Tibial nerve (tissue), 4 donors: ENCODE measurements around the gene ZBTB47. TPM values are rescaled to one million over a fixed set of nuclear protein-coding genes. Genes with fewer than 3 reads are reported as not detected.

ENCODE experiments used
- DNase-seq, 2 donors: peaks; one replicate each; pipeline ENCODE4 v3.0.0-alpha.2; 2019; ENCODE audit warnings: low spot score in 2 of 2
- H3K27ac ChIP-seq, 4 donors: fragments of 200-600 bp; sonication (generic) in 3 of 4; one replicate each; pipeline ENCODE4 v1.5.1; 2017 to 2019; ENCODE audit warnings: mild to moderate bottlenecking in 1 of 4
- H3K27me3 ChIP-seq, 2 donors: fragments of 200-600 bp; sonication (generic) in 1 of 2; one replicate each; pipeline versions ENCODE4 v1.5.1 to v1.6.0; 2017 to 2019
- H3K36me3 ChIP-seq, 3 donors: fragments of 200-600 bp; sonication (generic); one replicate each; pipeline ENCODE4 v1.5.1; 2018 to 2019
- H3K4me1 ChIP-seq, 4 donors: fragments of 200-600 bp; sonication (generic) in 3 of 4; one replicate each; pipeline ENCODE4 v1.5.1; 2017 to 2019
- H3K4me3 ChIP-seq, 4 donors: fragments of 200-600 bp; sonication (generic) in 3 of 4; one replicate each; pipeline ENCODE4 v1.5.1; 2017 to 2019; ENCODE audit warnings: mild to moderate bottlenecking in 1 of 4, moderate library complexity in 1 of 4
- H3K9me3 ChIP-seq, 4 donors: fragments of 200-600 bp; sonication (generic) in 3 of 4; one replicate each; pipeline ENCODE4 v1.5.1; 2017 to 2019
- EP300 ChIP-seq, 2 donors: sonication (generic); formaldehyde crosslinking; IDR thresholded peaks; one replicate each; pipeline ENCODE4 v1.6.1; 2017; ENCODE audit warnings: antibody characterized with exemption in 2 of 2, mild to moderate bottlenecking in 1 of 2
- POLR2A ChIP-seq, 2 donors: fragments of 450-650 bp; IDR thresholded peaks; one replicate each; pipeline ENCODE4 v1.6.1; 2017; ENCODE audit warnings: antibody characterized with exemption in 2 of 2, mild to moderate bottlenecking in 2 of 2, moderate library complexity in 2 of 2
- WGBS, 2 donors: methylation state at CpG; one replicate each; pipeline ENCODE4 v1.1.5; 2018; 5-methylcytosine and 5-hydroxymethylcytosine counted together
- total RNA-seq, 4 donors: library from RNA; depleted of rRNA; stranded (reverse); fragments of >200 nt; gene quantifications; one replicate each; pipeline ENCODE4 v1.1.0, GENCODE V29; 2016
- TF ChIP-seq, protein P1 (sequence below), 5 experiments: fragments of 200-600 bp in 3 of 5; fragments of 450-650 bp in 2 of 5; sonication (generic) in 3 of 5; IDR thresholded peaks; one replicate each; pipeline ENCODE4 v1.5.1; 2016 to 2019; ENCODE audit warnings: antibody characterized with exemption in 5 of 5, mild to moderate bottlenecking in 3 of 5, moderate library complexity in 2 of 5

The ZBTB47 gene
- total RNA-seq, 4 donors from 2014 or later = 44.6 to 81.3 (median 60.3) TPM

- Histone ChIP-seq H3K27me3 (no peaks in the 10 kb centered on the region), H3K9me3 (no peaks in the 10 kb centered on the region), H3K36me3 (no peaks in the 10 kb centered on the region), H3K27ac (no peak overlapping the region), H3K4me3 (no peak overlapping the region), H3K4me1 (peaks cover 0 to 9% (median 0%) of the 10 kb centered on the region in 4 donors)
- TF ChIP-seq, protein P1, sequence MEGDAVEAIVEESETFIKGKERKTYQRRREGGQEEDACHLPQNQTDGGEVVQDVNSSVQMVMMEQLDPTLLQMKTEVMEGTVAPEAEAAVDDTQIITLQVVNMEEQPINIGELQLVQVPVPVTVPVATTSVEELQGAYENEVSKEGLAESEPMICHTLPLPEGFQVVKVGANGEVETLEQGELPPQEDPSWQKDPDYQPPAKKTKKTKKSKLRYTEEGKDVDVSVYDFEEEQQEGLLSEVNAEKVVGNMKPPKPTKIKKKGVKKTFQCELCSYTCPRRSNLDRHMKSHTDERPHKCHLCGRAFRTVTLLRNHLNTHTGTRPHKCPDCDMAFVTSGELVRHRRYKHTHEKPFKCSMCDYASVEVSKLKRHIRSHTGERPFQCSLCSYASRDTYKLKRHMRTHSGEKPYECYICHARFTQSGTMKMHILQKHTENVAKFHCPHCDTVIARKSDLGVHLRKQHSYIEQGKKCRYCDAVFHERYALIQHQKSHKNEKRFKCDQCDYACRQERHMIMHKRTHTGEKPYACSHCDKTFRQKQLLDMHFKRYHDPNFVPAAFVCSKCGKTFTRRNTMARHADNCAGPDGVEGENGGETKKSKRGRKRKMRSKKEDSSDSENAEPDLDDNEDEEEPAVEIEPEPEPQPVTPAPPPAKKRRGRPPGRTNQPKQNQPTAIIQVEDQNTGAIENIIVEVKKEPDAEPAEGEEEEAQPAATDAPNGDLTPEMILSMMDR (IDR thresholded peaks at IDR 0.05) = no peak
- TF ChIP-seq EP300 (IDR thresholded peaks at IDR 0.05) = no peak
- no peak for TF ChIP-seq POLR2A (IDR thresholded peaks at IDR 0.05)
- DNase-seq = no peak
- 60 to 81% methylated on average over 5 of the region's 5 CpGs for WGBS, 2 donors
Measured at GRCh38 chr3:42703695-42704025, 50.2 kb downstream of the ZBTB47 start.

DNA sequence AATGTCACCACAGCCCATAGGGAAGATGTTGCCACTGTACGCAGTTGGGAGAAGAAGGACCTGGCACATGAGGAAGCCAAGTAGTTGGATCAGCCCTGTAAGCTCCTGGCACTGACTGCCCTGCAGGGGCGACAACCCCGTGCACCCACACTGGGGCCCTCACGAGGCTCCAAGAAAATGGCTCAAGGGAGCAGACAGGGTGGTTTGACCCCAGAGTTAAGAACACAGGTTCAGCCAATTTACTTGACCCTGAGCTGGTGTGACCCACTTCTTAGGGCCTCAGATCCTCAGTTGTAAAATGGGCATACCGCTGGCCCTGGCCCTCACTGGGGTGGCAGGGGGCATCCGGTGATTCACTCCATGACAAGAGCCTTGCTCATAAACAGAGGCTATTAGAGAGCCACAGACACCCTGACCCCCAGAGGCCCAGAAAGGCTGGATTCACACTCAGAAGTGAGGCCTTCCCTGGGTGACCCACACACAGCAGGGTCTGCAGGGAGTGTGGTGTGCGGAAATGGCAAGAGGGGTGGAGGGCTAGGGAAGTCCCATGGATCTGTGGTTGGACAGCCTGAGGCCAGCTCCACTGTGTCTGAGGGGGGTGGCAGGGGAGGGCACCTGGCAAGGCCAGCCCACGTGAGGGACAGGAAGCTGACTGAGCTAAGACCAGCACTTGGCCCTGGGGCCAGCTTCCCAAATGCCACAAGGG, 50.8 kb downstream of the ZBTB47 start:
- Histone ChIP-seq H3K27ac (no peak overlapping the region), H3K9me3 (no peaks in the 10 kb centered on the region), H3K4me3 (no peak overlapping the region), H3K27me3 (no peaks in the 10 kb centered on the region), H3K4me1 (peaks cover 0 to 9% (median 0%) of the 10 kb centered on the region in 4 donors), H3K36me3 (no peaks in the 10 kb centered on the region)
- TF ChIP-seq, protein P1 (IDR thresholded peaks at IDR 0.05) = no peak
- TF ChIP-seq EP300 (IDR thresholded peaks at IDR 0.05) = no peak
- no peak for TF ChIP-seq POLR2A (IDR thresholded peaks at IDR 0.05)
- DNase-seq = no peak
- 70 to 72% methylated on average over 7 to 8 of the region's 8 CpGs for WGBS, 2 donors

DNA sequence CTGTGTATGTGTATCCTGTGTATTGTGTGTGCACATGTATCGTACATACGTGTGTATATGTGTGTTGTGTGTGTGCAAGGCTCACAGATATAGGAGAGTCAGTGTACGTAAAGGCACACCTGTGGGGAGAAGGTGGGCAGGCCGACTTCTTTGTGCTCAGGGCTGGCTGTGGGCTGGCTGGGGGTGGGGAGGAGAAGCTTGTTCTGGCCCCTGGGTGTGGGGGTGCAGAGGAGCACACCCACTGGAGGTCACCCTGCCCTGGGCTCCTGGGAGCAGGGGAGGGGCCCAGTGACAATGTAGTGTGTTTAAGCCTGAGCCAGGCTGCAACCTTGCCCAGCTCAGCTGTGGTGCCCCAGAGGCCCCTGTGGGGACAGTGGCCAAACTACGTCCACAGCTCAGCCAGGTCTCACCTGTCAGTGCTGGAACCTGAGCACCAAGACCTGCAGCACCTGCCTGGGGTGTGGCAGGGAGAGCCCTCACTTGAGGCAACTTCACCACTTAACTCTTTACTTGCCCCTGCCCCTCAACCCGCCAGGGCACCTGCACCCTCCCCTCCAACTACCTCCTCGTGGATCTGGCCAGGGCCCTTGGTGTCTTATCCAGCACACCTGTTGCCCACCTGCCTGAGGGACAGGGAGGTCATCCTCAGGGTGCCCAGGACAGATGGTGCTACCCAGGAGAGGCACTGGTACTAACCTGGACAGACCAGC, 51.7 kb downstream of the ZBTB47 start:
- Histone ChIP-seq H3K9me3 (no peaks in the 10 kb centered on the region), H3K4me1 (peaks cover 0 to 9% (median 0%) of the 10 kb centered on the region in 4 donors), H3K27ac (no peak overlapping the region), H3K4me3 (no peak overlapping the region), H3K27me3 (no peaks in the 10 kb centered on the region), H3K36me3 (no peaks in the 10 kb centered on the region)
- TF ChIP-seq EP300 (IDR thresholded peaks at IDR 0.05) (no peak), POLR2A (IDR thresholded peaks at IDR 0.05) (no peak)
- TF ChIP-seq, protein P1 (IDR thresholded peaks at IDR 0.05) = no peak
- DNase-seq = no peak
- WGBS, 2 donors = 83 to 86% methylated on average over 7 of the region's 7 CpGs

DNA sequence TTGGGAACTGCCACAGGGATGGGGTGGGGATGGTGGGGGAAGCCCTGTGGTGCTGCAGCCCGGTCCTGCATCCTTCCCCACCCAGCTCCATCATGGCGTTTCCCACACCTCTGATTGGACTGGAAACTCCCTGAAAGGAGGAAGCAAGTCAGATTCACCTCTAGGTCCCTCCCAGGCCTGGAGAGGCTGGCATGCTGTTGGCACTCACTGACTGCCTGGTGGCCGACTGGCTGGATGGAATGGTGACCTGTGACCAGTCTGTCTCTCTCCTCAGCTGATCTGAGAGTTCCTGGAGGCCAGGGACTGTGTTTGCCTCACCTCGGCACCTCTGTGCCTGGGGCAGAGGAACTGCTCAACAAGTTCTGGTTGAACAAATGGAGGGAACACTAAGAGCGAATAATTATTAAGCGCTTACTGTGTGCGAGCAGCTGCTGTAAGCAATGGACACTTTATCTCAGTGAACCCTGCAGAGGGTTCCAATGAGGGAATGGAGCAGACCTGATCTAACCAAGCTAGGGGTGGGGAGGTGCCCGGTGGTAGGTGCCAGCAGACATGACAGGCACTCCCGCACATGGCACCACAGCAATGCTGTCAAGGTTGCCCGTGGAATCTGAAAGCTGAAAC, 52.6 kb downstream of the ZBTB47 start:
- 79 to 87% methylated on average over 9 to 10 of the region's 10 CpGs for WGBS, 2 donors
- no peaks in the 10 kb centered on the region for H3K9me3 ChIP-seq
- TF ChIP-seq, protein P1 (IDR thresholded peaks at IDR 0.05) = no peak
- TF ChIP-seq POLR2A (IDR thresholded peaks at IDR 0.05) (no peak), EP300 (IDR thresholded peaks at IDR 0.05) (no peak)
- H3K4me3 ChIP-seq = no peak overlapping the region
- no peak overlapping the region for H3K27ac ChIP-seq
- H3K27me3 ChIP-seq = no peaks in the 10 kb centered on the region
- H3K4me1 ChIP-seq = peaks cover 0 to 9% (median 0%) of the 10 kb centered on the region in 4 donors
- no peaks in the 10 kb centered on the region for H3K36me3 ChIP-seq
- DNase-seq = no peak
